LNCAP (cell line): ENCODE measurements around the gene KIF7.

Experiments
- CTCF ChIP-seq: fragments of 450-650 bp; IDR thresholded peaks from 2 replicates; pipeline ENCODE4 v1.5.1; 2017; ENCODE audit warnings: mild to moderate bottlenecking

KIF7 gene

GRCh38 chr15:89666858-89667705, 11.8 kb upstream of the KIF7 start:
- TF ChIP-seq CTCF: no peak

GRCh38 chr15:89666184-89666857, 11.1 kb upstream of the KIF7 start:
- no peak for TF ChIP-seq CTCF

- no peak for TF ChIP-seq CTCF
Observed at GRCh38 chr15:89665449-89666181, 10.3 kb upstream of the KIF7 start.

- no peak for TF ChIP-seq CTCF
Observed at GRCh38 chr15:89664441-89665350, 9.4 kb upstream of the KIF7 start.

DNA sequence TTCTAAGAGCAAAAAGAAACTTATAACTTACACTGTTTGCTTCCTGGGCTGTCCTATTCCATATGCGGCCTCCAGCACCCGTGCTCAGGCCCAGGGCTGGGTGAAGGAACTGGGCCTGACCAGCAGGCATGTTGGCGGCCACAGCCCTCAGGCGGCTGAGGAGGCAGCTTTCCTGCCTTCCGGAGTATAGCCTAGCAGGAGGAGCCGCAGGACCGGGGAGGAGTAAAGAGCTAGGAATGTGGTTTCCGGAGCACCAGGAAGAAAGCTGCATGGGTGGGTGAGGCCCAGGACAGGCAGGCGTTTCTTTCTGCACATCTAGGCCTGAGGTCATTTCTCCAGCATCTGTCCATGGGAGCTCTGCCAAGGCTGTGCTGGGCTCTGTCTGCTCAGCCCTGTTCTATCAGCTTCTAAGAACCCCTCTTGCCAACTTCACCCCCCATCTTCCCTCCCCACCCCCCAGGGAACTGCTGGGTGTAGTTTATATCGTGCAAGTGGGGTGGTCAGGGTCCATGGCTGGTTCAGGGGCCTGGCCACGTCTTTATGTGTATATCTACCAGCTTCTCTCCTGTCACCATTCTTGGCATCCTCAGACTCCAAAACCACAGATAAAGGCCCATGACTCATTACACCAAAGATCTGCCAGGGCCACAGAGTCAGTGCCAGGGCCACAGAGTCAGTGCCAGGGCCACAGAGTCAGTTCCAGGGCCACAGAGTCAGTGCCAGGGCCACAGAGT, 7.8 kb upstream of the KIF7 start:
- TF ChIP-seq CTCF: no peak

DNA sequence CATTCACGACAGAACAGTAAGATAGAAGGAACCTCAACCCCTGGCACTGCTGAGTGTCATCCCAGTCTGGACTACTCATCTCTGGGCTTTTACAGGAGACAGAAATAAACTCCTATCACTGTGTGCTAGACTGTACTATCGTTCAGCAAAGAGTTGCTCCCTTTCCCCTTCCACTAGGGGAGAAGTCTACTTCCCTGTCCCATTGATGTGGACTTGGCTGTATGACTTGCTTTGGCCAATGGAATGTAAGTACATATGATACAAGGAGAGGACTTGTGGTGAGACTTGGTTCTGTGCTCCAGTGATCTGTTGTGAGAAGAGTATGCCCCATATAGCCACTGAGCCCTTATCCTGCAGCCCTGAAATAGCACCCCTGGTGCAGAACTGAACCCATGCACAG, 5.3 kb upstream of the KIF7 start:
- no peak for TF ChIP-seq CTCF
